ENCODE measurements around the gene EVI5.
"Not testable (repeated sequence)": the region's sequence is repeated elsewhere in the genome, so short reads cannot be mapped to it uniquely, and the experiment has no call there.

EVI5 gene

DNA sequence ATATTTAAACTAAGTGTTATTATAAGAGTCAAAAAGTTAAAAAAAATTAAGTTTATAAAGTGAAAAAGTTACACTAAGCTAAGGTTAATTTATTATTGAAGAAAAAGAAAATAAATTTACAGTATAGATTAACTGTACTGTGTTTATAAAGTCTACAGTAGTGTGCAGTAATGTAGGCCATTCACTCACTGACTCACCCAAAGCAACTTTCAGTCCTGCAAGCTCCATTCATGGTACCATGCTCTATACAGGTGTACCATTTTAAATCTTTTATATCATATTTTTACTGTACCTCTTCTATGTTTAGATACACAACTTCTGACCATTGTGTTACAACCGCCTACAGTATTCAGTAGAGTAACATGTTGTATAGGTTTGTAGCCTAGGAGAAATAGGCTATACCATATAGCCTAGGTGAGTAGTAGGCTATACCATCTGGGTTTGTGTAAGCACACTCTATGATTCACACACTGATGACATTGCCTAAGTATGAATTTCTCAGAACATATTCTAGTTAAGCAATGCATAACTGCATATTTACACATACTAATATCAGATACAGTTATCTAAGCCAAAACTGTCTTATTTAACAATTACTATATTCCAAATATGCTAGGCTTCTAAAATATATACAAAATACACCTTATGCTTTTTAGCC lies 217.6 kb downstream of the EVI5 start:
- no peak for DNase-seq

DNA sequence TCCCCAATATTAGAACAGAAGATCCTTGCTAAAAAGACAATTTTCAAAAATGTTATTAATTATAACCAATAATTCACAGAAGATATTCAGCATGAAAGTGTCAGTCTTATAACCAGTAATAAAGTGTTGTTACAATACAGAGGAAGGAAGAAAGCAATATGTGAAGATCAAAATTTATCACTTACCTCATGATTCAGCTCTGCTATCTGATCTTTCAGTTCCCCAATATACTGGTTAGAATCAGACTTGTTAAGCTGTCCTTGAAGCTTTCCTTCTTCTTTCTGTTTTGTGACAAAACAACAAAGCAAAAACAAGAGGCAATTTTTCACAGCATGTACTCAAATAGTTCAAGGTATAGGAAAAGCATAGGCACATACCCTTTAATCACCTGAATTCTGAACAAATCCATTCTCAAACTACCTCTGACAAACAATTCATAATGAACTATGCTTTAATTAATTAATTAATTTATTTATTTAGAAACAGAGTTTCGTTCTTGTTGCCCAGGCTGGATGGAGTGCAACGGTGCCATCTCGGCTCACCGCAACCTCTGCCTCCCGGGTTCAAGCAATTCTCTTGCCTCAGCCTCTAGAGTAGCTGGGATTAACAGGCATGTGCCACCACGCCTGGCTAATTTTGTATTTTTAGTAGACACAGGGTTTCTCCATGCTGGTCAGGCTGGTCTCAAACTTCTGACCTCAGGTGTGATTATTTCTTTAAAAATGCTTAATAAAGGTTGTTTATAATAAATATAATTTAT lies 221.3 kb downstream of the EVI5 start:
- no peak for DNase-seq

DNA sequence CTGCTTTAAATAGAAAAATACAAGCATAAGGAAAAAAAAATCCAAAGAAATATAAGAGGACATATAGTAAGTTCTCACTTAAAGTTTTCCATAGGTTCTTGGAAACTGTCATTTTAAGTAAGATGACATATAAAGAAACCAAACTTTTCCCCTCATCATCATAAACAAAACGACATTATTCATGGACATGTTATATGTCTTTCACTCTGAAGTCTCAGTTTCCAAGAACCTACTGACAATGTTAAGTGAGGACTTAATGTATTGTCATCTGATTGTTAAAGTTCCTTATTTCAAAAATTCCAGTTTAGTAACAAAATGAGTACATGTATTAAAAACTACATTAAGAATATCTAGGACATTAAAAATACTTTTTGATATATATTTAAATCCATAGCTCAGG lies 228.6 kb downstream of the EVI5 start:
- no peak for DNase-seq

DNA sequence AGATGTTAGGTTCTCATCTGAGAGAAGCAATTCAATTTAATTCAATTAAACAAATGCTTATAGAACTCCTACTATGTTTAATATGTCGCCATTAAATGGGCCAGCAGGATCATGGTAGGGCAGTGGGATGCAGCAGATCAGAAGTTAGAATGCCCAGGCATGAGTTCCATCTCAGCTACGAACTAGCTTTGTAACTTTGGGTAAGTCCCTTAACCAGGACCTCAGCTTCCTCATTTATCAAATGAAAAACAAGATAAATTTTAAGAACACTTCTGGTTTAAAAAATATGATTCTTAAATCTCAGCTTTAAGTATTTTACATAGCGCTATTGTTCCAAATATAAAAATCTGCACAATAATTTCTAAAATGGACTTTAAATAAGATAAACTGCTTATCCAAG lies 230.7 kb downstream of the EVI5 start:
- DNase-seq: no peak

DNA sequence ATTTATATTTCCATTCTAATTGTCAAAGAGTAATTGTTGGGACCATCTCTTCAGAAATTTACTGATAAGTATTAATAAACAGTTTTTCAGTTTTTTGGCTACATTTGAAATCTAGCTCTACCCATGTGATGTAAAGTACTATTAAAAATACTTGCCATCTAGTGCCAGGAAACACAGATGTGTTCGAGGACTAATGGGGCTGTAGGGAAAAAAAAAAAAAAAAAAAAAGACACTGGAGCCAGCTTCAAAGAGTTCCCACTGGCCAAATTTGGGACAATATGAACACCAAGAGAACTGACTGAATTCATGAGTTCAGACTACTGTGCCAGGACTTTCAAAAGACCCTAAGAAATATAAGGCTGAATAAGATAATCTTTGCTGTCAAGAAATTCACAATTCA lies 233.0 kb downstream of the EVI5 start:
- DNase-seq: no peak

DNA sequence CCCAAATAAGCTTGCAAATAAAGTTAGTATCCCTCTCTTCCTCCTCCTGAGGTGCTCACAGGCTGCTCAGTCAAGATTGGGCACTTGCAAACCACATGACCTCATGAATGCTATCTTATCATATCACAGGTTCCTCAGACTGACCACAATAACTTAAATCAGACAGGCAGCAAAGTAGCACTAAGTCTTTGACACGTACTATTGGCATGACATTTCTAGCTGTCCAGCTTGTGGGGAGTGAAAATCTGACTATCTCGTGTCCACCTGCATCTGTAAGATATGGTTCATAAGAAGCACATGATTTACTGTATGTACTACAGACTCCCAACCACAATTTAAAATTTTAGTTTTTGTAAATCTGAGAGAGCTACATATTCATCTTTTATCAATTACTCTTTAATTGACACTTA lies 240.1 kb downstream of the EVI5 start:
- no peak for DNase-seq

DNA sequence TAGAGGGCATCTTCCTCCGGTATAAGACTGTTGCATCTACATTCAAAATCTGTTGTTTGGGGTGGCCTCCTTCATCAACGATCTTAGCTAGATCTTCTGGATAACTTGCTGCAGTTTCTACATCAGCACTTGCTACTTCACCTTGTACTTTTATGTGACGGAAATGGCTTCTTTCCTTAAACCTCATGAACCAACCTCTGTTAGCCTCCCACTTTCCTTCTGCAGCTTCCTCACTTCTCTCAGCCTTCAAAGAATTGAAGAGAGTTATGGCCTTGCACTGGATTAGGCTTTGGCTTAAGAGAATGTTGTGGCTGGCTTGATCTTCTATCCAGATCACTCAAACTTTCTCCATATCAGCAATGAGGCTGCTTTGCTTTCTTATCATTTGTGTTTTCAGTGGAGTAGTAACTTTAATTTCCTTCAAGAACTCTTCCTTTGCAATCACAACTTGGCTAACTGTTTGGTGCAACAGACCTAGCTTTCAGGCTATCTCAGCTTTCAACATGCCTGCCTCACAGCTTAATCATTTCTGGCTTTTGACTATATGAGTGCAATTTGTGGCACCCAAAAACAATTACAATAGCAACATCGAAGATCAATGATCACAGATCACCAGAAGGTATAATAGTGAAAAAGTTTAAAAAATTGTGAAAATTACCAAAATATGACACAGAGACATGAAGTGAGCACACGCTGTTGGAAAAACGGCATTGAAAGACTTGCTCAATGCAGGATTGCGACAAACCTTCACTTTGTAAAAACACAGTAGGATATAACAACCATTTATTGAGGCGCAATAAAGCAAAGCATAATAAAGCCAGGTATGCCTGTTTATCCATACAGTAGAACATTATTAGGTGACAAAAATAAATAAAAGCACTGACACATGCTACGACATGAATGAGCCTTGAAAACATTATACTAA lies 241.5 kb downstream of the EVI5 start:
- no peak for DNase-seq

DNA sequence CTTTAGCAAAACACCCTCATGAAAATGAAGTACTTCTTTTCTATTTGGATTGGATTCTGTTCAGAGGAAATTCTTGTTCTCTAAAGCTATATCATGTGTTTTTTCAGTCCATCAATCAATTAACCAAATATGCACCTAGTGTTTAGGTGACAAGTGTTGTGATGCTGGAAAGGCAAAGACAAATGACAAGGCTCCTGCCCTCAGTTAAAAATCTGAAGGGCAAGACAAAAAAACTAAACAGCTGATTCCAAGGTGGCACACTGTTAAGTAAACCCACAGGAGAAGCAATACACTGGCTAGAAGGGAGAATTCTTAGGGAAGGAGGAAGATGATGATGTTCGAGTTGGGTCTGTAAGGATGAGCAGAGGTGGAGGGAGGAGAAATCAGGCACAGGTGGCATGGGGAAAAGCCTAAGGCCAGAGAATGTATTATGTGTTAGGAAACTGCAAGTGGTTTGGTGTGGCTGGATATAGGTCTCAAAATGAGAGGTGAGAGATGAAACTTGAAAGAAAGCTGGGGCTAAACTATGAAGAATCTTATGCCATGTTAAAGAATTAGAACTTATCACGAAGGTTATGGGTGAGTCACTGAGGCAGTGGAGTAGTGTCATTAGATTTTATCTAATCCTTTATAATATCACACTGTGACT lies 246.4 kb downstream of the EVI5 start:
- no peak for DNase-seq

DNA sequence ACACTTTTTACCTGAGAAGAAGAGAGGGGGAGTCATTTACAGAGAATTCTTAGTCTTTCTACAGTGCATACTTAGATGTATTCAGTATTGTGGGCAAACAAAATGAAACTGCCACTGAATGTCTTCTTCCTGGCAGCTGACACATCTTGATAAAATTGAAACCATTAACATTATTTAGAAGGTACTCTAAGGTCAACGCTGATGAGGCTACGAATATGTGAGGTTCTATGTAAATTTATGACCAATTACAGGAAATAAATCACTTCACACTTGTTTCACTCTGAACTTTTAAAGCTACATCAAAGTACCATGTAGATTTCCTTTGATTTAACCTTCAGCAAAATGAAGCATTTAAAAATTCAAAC lies 246.9 kb downstream of the EVI5 start:
- no peak for DNase-seq

DNA sequence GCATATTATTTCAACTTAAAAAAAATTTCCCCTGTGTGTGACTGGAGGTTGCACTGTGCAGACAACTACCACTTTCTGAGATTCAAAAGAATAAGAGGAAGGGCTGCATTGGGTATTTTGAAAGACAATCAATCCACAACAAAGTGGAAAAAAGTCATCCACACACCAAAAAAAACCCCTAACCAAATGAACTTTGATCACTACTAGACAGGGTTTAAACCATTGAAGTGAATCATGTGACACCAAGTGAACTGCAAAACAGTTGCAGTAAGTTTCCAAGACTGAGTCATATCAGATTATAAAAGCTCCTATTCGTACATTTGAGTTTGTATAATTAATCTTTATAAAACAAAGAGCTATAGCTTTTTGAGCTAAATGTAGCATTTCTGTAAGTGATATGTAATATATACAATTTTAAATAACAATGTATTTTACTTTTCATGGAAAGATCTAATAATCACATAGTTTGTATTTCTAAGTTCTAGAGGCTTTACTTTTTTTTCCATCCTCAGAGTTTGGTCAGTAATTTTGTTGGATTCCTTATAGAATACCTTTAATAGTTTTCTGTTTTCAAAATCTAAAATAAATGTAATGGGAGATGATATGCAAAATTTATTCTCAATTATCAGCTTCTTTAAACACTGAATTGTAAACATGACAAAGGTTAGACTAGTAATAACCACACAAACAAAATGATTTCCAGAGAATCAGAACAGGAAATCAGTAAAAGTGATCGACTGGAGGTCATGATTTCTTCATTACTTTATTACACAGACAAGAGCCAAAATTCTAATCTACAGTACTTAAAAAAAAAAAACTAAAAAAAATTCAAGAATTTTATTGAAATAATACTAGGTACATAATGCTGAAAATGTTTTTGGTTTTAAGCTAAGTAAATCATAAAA lies 247.7 kb downstream of the EVI5 start:
- DNase-seq: no peak

DNA sequence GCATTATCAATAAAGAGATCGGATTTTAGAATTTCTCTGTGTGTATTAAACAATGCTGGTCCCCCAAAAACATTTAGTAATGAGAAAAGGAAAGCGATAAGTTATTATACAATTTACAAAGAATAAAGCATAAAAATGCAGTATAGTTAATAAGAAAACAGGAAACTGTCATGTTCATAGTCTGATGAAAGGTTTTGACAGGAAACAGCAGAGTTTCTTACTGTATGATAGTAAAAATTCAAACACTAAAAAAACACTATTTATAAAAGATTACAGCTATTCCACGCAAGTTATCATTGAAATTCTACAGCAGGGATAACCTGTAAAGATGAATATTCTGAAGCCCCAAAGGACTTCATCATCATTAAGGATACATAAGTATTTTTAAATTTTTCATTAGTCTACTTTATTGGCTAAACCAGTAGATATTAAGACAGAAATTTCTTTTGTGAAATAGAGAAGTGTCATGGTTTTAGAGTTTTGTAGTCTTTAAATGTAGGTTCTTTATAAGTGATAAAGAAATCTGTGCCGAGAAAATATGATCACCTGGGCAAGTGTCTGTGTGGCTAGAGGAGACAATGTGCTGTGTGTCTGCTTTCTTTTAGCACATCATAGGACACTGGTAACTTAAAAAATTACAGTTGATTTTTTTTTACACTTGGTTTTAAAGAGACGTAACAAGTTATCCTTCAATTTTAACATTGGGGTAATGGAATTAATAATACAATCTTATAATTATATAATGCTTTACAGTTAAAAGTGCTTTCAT lies 248.5 kb downstream of the EVI5 start:
- no peak for DNase-seq

DNA sequence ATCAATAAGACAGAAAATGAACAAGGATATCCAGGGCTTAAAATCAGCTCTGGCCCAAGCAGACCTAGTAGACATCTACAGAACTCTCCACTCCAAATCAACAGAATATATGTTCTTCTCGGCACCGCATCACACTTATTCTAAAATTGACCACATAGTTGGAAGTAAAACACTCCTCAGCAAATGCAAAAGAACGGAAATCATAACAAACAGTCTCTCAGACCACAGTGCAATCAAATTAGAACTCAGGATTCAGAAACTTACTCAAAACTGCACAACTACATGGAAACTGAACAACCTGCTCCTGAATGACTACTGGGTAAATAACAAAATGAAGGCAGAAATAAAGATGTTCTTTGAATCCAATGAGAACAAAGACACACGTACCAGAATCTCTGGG lies 252.5 kb downstream of the EVI5 start:
- DNase-seq: not testable (repeated sequence)

DNA sequence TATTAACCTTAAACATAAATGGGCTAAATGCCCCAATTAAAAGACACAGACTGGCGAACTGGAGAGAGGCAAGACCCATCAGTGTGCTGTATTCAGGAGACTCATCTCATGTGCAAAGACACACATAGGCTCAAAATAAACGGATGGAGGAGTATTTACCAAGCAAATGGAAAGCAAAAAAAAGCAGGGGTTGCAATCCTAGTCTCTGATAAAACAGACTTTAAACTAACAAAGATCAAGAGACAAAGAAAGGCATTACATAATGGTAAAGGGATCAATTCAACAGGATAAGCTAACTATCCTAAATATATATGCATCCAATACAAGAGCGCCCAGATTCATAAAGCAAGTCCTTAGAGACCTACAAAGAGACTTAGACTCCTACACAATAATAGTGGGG lies 253.0 kb downstream of the EVI5 start:
- DNase-seq: not testable (repeated sequence)

DNA sequence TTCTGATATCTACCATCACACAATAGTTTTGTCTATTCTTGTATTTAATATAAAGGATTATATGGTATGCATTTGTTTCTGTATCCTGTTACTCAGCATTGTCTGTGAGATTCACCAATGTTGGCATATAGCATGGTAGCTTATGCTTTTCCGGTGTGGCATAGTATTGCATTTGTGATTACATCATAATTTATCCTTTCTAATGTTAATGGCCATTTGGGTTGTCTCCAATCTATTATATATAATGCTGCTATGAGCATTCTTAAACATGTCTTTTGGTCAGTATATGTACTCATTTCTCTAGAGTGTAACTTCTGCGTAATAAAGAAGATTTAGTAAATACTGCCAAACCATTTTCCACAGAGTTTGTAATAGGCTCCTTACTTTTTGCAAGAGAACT lies 257.2 kb downstream of the EVI5 start:
- no peak for DNase-seq

DNA sequence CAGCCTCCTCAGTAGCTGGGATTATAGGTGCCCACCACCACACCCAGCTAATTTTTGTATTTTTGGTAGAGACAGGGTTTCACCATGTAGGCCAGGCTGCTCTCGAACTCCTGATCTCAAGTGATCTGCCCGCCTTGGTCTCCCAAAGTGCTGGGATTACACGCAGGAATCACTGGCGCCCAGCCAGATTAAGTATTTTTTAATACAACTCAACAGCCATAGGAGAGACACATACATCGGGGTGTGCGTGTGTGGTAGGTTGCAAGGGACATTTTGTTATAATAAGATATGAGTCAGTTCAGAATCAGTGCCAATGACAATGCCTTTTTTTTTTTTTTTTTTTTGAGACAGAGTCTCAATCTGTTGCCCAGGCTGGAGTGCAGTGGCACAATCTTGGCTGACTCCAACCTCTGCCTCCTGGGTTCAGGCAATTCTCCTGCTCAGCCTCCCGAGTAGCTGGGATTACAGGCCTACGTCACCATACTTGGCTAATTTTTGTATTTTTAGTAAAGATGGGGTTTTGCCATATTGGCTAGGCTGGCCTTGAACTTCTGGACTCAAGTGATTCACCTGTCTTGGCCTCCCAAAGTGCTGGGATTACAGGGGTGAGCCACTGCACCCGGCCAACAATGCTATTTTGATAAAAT lies 259.8 kb downstream of the EVI5 start:
- not testable (repeated sequence) for DNase-seq

DNA sequence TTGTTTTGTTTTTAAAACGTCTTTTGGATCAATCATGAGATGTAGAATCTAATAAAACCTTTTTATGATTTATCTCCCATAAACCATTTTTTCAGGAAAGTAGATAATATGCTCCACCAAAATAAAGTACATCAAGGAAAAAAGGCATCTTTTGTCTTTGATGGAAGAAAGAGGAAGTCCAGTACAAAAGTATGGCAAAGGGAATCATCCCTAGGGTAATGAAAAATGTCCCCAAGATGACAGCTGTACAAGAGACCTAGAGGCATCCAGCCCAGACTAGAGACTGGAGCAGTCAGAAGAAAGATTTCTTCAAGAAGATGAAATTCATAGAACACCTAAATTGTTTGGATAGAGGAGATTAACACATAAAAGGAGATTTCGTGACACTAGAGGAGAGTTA lies 265.9 kb downstream of the EVI5 start:
- DNase-seq: no peak

DNA sequence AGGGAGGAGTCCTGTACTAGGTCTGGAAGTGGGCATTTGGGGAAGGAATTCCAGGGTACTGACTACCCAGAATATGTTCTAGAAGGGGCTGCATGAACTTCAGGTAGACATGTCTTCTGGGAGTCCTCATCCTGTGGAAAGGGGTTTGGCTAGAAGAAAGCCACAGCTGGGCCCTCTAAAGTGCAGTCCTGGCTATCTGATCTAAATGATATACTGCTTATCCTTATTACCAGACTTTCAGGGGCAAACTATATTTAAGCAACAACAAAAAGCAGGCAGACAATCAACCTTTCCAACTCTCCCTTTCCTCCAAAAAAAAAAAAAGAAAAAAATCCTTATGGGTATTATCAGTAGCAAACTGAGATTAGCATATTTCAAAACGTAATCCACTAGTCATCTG lies 268.3 kb downstream of the EVI5 start:
- no peak for DNase-seq

DNA sequence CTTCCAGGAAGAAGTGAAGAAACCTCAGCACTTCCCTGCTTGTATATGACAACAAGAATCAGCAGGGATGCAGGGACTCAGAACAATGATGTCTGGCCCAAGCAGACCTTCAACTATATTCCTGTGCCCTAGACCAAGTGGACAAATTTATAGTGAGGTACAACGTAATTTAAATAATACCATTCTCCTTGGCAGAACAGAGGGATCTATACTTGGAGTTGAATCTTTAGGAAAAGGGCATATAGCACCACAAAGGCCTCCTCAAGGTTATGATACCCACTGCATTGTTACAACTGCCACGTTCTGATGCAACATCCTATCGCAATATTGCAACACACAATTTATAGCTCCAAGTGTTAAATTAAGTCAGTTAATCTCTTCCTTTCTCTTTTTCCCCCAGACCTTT lies 269.1 kb downstream of the EVI5 start:
- DNase-seq: no peak

DNA sequence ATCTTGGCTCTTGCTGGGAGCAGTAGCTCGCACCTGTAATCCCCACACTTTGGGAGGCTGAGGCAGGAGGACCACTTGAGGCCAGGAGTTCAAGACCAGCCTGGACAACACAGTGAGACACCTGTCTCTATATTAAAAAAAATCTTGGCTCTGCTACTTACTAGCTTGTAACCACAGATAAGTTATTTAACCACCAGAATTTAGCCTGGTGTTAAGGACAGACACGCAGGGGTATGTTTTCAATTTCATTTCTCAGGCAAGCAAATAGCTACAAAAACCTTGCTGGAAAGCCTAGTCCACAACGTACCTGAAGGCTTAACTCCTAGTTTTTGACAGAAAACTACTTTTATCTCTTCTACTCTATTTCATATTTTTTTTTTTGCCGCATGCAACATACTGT lies 273.4 kb downstream of the EVI5 start:
- DNase-seq: no peak

DNA sequence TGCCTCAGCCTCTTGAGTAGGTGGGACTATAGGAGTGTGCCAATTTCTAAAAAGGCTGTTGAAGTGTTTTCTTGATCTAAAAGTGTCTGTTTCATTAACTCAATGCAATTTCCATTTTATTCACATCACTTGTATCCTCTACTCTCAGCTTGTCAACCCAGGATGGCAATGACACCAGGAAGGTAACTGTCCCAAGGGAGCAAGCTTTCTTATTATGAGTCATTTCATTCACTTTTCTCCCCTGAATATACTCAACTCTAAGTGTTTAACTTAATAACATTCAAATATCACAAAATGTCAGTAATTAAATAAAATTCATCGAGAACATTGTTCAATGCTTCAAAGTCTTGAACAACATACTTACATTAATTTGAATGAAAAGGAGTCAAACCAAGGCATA lies 275.3 kb downstream of the EVI5 start:
- DNase-seq: no peak

All from NCI-H2081 treated with DMSO at 0.1 percent for 48 hours (cell line).